Calu3 (cell line): ENCODE data around the gene DDAH1. TPM values are rescaled to one million over a fixed set of nuclear protein-coding genes. Genes with fewer than 3 reads are reported as not detected.
"Not testable (repeated sequence)": the region's sequence is repeated elsewhere in the genome, so short reads cannot be mapped to it uniquely, and the experiment has no call there.

ENCODE experiments used
- Bru-seq: library from RNA; stranded (reverse); fragments of 400-500 nt; gene quantifications from one replicate; lab custom pipeline; 2021; lab: Mats Ljungman, UMichigan
- BruChase-seq, 2 experiments: library from RNA; stranded (reverse); fragments of 400-500 nt; gene quantifications; one replicate each; lab custom pipeline; 2021; lab: Mats Ljungman, UMichigan
- BruUV-seq: library from RNA; stranded (reverse); fragments of 400-500 nt; replicated peaks from 2 replicates; lab custom pipeline; 2021; lab: Mats Ljungman, UMichigan
- CTCF ChIA-PET: fragments of 300-600 bp; sonication (Branson Sonifier 250); formaldehyde crosslinking; loops from one replicate; lab custom pipeline; 2022; ENCODE audit warnings: antibody characterized with exemption; lab: Charles Lee
- DNase-seq: peaks from one replicate; pipeline ENCODE4 v3.0.0; 2022
- H3K27ac Mint-ChIP-seq: one replicate; pipeline ENCODE4 v1.8.0; 2022; ENCODE audit warnings: mixed read lengths; ENCODE audit not compliant: unreplicated experiment
- H3K27me3 Mint-ChIP-seq: one replicate; pipeline ENCODE4 v1.8.0; 2022; ENCODE audit warnings: mixed read lengths; ENCODE audit not compliant: unreplicated experiment
- H3K36me3 Mint-ChIP-seq: one replicate; pipeline ENCODE4 v1.8.0; 2022; ENCODE audit warnings: mild to moderate bottlenecking, moderate library complexity, mixed read lengths; ENCODE audit not compliant: insufficient read depth, unreplicated experiment
- H3K4me1 Mint-ChIP-seq: one replicate; pipeline ENCODE4 v1.8.0; 2022; ENCODE audit warnings: mild to moderate bottlenecking, low read depth, mixed read lengths; ENCODE audit not compliant: unreplicated experiment
- H3K4me3 Mint-ChIP-seq: one replicate; pipeline ENCODE4 v1.8.0; 2022; ENCODE audit warnings: mild to moderate bottlenecking, low read depth, moderate library complexity, mixed read lengths; ENCODE audit not compliant: unreplicated experiment
- H3K9me3 Mint-ChIP-seq: one replicate; pipeline ENCODE4 v1.8.0; 2022; ENCODE audit warnings: low read depth, mixed read lengths; ENCODE audit not compliant: unreplicated experiment
- CTCF ChIP-seq: fragments of 200-600 bp; IDR thresholded peaks from one replicate; pipeline ENCODE4 v1.8.0; 2022; ENCODE audit warnings: antibody characterized with exemption; ENCODE audit not compliant: unreplicated experiment
- intact Hi-C: fragments of 100-400 bp; cut with micrococcal nuclease; formaldehyde crosslinking; loops from one replicate; pipeline ENCODE4 v1.10.0; 2022; ENCODE audit not compliant: unreplicated experiment
- long read RNA-seq: library from polyadenylated mRNA; stranded (forward); transcript quantifications from one replicate; pipeline ENCODE4 v2.0.0, GENCODE V29; 2022
- total RNA-seq: library from RNA; stranded (reverse); gene quantifications from 2 replicates; pipeline ENCODE4 v1.2.3, GENCODE V29; 2022

Gene DDAH1
- 84.1 and 98.7 TPM in 2 replicates for total RNA-seq
- percentile 91 among the genes with signal in this experiment for Bru-seq, nascent RNA
- BruChase-seq, experiment 1, labeled RNA remaining after a 6-hour chase, result percentile 88 among the genes with signal in this experiment
- percentile 85 among the genes with signal in this experiment for BruChase-seq, experiment 2, labeled RNA remaining after a 2-hour chase
- long read RNA-seq, transcript DDAH1-201 (6 exons, 3,920 nt), result major isoform, 70 of 108 reads
- long read RNA-seq, partial matches to known transcripts, result 0 of 108 reads
- long read RNA-seq, other reads (novel, unspliced or antisense), result 38 of 108 reads

- H3K9me3 Mint-ChIP-seq, result peaks cover 3% of the 10 kb centered on the region
- H3K4me1 Mint-ChIP-seq, result peaks cover 28% of the 10 kb centered on the region
- no TSS peak for BruUV-seq
- H3K36me3 Mint-ChIP-seq, result peaks cover 58% of the 10 kb centered on the region
- peak; percentile 70 for DNase-seq
- CTCF ChIA-PET, result interaction anchor here (0.6 to 1.3 kb wide), 3 partner anchors 57 to 1419 kb away, joined by 3 to 7 read pairs (median 3); no protein-coding TSS in a partner anchor
- H3K27ac Mint-ChIP-seq, result peak within 1 kb of the TSS; percentile 74
- no peaks in the 10 kb centered on the region for H3K27me3 Mint-ChIP-seq
- H3K4me3 Mint-ChIP-seq, result peak within 1 kb of the TSS; percentile 79
- intact Hi-C loops, result no loop called here
- TF ChIP-seq CTCF, result no peak
Measured at GRCh38 chr1:85465099-85465785, at the start of gene DDAH1. Gene DDAH1, minus strand, starts transcription at chr1:85465159. Its CDS starts 114 bp downstream, at chr1:85465045.

DNA sequence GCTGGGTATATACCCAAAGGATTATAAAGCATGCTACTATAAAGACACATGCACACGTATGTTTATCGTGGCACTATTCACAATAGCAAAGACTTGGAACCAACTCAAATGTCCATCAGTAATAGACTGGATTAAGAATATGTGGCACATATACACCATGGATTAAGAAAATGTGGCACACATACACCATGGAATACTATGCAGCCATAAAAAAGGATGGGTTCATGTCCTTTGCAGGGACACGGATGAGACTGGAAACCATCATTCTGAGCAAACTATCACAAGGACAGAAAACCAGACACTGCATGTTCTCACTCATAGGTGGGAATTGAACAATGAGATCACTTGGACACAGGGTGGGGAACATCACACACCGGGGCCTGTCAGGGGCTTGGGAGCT is 49.0 kb upstream of the DDAH1 start:
- DNase-seq, intact Hi-C loops, H3K4me3 Mint-ChIP-seq, CTCF ChIA-PET, H3K9me3 Mint-ChIP-seq, H3K36me3 Mint-ChIP-seq, H3K27ac Mint-ChIP-seq, H3K4me1 Mint-ChIP-seq, BruUV-seq, H3K27me3 Mint-ChIP-seq: not testable (repeated sequence)

- intact Hi-C loops, result loop anchor here (5.0 kb wide), 1 partner anchor 73 kb away; no protein-coding TSS in a partner anchor
- TF ChIP-seq CTCF, result no peak
Measured at GRCh38 chr1:85504417-85504816, 39.5 kb upstream of the DDAH1 start.

DNA sequence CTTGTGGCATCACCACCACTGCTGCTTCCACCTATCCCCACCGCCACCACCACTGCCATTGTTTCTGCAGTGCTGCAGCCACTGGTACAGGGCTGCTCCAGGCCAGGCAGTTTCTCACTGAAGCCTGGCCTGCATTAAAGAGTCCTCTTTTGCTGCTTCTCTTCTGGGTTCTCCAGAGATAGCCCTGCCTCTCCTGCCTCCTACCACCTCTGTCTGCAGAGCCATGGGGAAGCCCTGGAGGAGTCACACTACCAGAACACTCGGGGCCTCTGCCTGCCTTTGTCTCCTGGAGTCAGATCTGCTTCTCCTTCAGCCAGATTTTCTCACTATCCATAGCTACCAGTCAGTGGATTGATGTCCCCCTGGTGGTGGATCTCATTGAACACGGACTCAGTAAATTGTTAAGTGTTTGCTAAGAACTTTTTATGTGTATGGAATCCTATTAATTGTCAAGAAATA is 37.7 kb upstream of the DDAH1 start:
- intact Hi-C loops, result loop anchor here (1.0 to 5.0 kb wide), 2 partner anchors 75 to 194 kb away; no protein-coding TSS in a partner anchor
- Mint-ChIP-seq H3K4me1 (peaks cover 13% of the 10 kb centered on the region), H3K9me3 (peaks cover 6% of the 10 kb centered on the region), H3K4me3 (peak overlapping the region; percentile 22), H3K27ac (peak overlapping the region; percentile 52), H3K36me3 (peaks cover 4% of the 10 kb centered on the region), H3K27me3 (no peaks in the 10 kb centered on the region)
- CTCF ChIA-PET, result interaction anchor here (0.9 to 2.0 kb wide), 9 partner anchors 39 to 243 kb away, joined by 3 to 9 read pairs (median 5); partner anchors contain the start of gene C1orf52
- DNase-seq, result peak; percentile 74
- BruUV-seq, result no TSS peak
- TF ChIP-seq CTCF, result peak; percentile 38

More at GRCh38 chr1:85504417-85504816, 39.5 kb upstream of the DDAH1 start:
- peaks cover 4% of the 10 kb centered on the region for H3K36me3 Mint-ChIP-seq
- H3K4me1 Mint-ChIP-seq, result peaks cover 13% of the 10 kb centered on the region
- no peak overlapping the region for H3K27ac Mint-ChIP-seq
- no peak overlapping the region for H3K4me3 Mint-ChIP-seq
- peaks cover 6% of the 10 kb centered on the region for H3K9me3 Mint-ChIP-seq
- BruUV-seq, result no TSS peak
- no peak for DNase-seq
- no peaks in the 10 kb centered on the region for H3K27me3 Mint-ChIP-seq
- CTCF ChIA-PET, result interaction anchor here (0.7 kb wide), 1 partner anchor 163 kb away, joined by 5 read pairs; no protein-coding TSS in a partner anchor
